Forelimb muscle (tissue), 1 donor: ENCODE measurements around the gene POLR1E. TPM values are rescaled to one million over a fixed set of nuclear protein-coding genes. Genes with fewer than 3 reads are reported as not detected.

Source experiments
- DNase-seq: peaks from one replicate; pipeline ENCODE4 v3.0.0-alpha.2; 2013; ENCODE audit warnings: low read depth
- polyA plus RNA-seq: library from polyadenylated mRNA; unstranded; fragments of 120-200 nt; gene quantifications from one replicate; pipeline ENCODE4 v1.2.1, GENCODE V29; 2013; ENCODE audit not compliant: insufficient read length

The POLR1E gene
- polyA plus RNA-seq, 1 donor = 27.3 TPM

DNA sequence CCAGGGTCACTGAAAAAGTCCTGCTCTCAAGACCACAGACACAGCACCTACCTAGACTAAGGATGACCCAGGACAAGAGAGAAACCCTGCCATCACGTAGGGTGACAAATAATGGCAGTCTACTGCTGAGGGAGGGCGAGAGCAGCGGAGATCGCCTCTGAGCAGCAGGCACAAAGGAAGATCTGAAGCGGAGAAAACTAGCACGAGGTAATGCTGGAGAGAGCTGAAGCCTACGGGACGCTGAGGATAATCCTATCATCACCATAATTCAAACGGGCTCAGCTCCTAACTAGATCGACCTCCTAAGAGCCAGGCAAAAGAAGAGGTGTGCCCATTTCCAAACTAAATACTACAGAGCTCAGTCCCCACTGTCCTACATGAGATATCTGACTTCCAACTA, 49.2 kb downstream of the POLR1E start:
- no peak for DNase-seq

- DNase-seq = no peak
Measured at GRCh38 chr9:37538099-37538498, 52.4 kb downstream of the POLR1E start.

- DNase-seq = no peak
Measured at GRCh38 chr9:37539634-37540033, 53.9 kb downstream of the POLR1E start.

DNA sequence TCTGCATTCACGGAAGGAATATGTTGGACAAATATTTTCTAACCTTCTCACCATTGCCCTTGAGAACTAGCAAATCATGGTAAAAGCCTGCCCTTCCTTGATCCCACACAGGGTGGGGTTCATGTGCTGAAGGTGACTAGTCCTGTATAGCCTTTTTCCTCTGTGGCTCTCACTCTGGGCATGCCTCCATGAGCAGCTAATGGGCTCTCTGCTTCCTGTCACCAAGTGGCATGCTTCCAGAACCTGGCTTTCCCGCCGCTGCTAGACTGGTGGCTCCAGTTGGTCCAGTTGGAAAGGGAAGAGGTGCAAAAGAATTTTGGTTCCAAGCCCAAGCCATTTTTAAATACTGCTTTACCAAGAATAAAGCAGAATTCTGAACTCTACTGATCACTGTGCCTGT, 54.9 kb downstream of the POLR1E start:
- DNase-seq = no peak

DNA sequence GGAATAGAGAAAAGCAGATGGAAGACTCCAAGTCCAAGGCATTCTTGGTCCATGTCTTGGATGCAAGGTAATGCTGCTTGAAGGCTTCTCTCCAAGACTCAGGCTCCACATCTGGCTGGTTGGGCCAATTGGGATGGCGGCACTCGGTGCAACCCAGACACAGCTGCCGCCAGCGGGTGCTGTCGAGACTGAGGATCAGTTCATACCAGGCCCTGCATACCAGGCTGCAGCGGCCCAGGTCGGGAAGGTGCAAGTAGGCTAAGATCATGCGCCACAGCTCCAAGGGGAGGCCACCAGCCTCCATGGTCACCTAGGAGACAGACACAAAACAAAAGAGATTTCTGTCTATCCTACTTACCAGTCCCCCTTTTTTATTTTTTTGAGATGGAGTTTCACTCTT, 55.7 kb downstream of the POLR1E start:
- DNase-seq = no peak

GRCh38 chr9:37542488-37542887, 56.7 kb downstream of the POLR1E start:
- DNase-seq = no peak

DNA sequence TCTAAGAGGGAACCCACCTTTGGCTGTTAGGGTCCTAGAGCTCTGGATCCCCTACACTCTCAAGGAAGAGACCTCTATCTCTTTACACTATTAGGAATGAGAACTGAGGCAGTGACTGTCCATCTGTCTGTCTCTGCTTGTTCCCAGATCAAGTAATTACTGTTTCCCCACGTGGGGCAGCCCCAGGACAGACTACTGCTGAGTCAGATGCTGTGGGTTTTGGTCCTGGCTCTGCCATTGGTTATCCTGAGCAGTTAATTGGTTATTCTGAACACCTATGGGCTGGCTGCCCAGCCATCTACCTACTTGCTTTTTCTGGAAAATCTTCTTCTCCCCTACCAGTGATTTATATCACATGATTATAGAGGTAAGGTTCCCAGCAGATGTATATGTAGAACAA, 57.1 kb downstream of the POLR1E start:
- DNase-seq = no peak

GRCh38 chr9:37543468-37543867, 57.7 kb downstream of the POLR1E start:
- DNase-seq = no peak

- DNase-seq = no peak
Measured at GRCh38 chr9:37547328-37547878, 61.7 kb downstream of the POLR1E start.

DNA sequence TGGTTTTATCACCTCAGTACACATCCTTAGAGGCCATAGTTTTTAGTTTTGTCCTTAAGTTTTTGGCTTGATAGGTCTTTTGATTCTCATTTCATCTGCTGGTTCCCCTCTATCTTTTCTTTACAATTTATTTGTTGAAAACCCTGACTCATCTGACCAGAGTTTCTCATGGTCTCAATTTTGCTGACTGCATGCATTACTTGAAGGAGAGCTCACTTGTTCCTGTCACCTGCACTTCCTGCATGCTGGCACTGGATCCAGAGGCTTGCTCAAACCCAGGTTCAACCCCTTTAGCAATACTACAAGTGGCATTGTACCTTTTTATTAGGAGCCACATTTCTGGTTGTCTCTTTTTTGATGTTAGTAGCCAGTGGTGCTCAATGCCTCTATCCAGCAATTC, 63.8 kb downstream of the POLR1E start:
- no peak for DNase-seq

DNA sequence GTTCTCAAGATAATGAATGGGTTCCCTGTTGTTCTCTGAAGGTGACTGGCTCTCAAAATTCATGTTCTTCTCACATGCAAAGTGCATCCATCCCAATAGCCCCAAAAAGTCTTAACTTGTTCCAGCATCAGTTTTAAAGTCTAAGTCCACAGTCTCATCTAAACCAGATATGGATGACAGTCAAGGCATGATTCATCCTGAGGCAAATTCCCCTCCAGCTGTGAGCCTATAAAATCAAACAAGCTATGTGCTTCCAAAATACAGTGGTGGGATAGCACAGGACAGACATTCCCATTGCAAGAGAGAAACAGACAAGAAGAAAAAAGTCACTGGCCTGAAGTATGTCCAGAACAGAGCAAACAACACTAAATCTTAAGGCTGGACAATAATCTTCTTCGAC, 65.0 kb downstream of the POLR1E start:
- no peak for DNase-seq

DNA sequence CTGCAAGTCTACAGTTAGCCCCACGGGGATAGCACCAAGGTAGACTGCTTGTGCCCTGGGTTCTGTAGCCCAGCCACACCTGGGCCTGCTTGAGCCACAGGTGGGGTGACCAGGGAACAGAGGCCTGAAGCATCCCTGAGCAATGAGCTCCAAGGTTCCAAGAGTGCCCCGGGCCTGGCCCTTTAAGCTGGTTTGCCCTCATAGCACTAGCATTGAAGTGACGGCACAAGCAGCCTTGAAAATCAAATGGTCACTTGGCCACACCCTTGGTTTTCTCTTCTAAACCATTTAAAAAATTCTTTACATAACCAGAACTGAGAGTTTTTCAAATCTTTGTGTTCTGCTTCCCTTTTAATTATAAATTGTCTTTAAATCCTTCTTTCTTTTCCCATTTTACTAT, 65.7 kb downstream of the POLR1E start:
- DNase-seq = no peak

DNA sequence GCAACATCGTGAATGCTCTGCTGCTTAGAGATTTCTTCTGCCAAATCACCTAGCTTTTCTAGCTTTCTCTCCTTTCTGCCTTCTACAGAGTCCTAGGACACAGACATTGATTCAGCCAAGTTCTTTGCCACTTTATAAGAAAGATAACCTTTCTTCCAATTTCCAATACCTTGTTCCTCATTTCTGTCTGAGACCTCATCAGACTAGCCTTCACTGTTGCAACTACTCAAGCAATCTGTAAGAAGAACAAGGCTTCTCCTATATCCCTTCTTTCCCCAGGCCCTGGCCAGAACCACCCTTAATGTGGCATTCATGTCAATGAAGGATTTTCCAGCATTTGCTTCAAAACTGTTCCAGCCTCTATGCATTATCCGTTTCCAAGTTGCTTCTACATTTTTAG, 66.1 kb downstream of the POLR1E start:
- no peak for DNase-seq

Other genes with a start within 250 kb of the POLR1E start
- 124 TPM for gene GRHPR, start 63.3 kb upstream of the POLR1E start, polyA plus RNA-seq
- gene ZBTB5, start 20.5 kb upstream of the POLR1E start, polyA plus RNA-seq = 14.8 TPM
- 39.4 TPM for gene FBXO10, start 90.4 kb downstream of the POLR1E start, polyA plus RNA-seq
- gene TOMM5, start 106.6 kb downstream of the POLR1E start, polyA plus RNA-seq = 68.8 TPM
- 12.5 TPM for gene FRMPD1, start 165.0 kb downstream of the POLR1E start, polyA plus RNA-seq